BJ (cell line): ENCODE results near the gene ANKRD10. TPM values are rescaled to one million over a fixed set of nuclear protein-coding genes. Genes with fewer than 3 reads are reported as not detected.

Source experiments
- CTCF ChIA-PET: fragments of 350-600 bp; formaldehyde crosslinking; extraction: SDS; loops from one replicate; lab custom pipeline; 2021; ENCODE audit warnings: antibody characterized with exemption, inconsistent platforms; lab: Yijun Ruan, JAX
- POLR2A ChIA-PET: fragments of 300-600 bp; sonication (Branson Sonifier 250); formaldehyde crosslinking; extraction: SDS; loops from one replicate; lab custom pipeline; 2021; ENCODE audit warnings: antibody characterized with exemption; lab: Charles Lee
- DNase-seq: peaks from one replicate; pipeline ENCODE4 v3.0.0-alpha.2; 2011; ENCODE audit warnings: low read depth
- H3K27me3 ChIP-seq: 2 replicates; pipeline ENCODE4 v1.6.0; 2011; ENCODE audit warnings: low read length; ENCODE audit not compliant: control insufficient read depth, insufficient read depth
- H3K36me3 ChIP-seq: 2 replicates; pipeline ENCODE4 v1.5.1; 2011; ENCODE audit warnings: low read length; ENCODE audit not compliant: control insufficient read depth, insufficient read depth
- H3K4me3 ChIP-seq: 2 replicates; pipeline ENCODE4 v1.5.1; 2011; ENCODE audit warnings: low read depth, mild to moderate bottlenecking, control low read depth, low read length
- CTCF ChIP-seq: IDR thresholded peaks from 2 replicates; pipeline ENCODE4 v1.5.1; 2011; ENCODE audit warnings: low read depth, mild to moderate bottlenecking, control low read depth, inconsistent platforms, low read length, moderate library complexity; ENCODE audit not compliant: insufficient read depth
- polyA plus RNA-seq: library from polyadenylated mRNA; depleted of rRNA; stranded (reverse); fragments of >200 nt; gene quantifications from 2 replicates; pipeline ENCODE4 v1.2.3, GENCODE V29; 2011

The ANKRD10 gene
- polyA plus RNA-seq, 1 experiment, result 43.5 TPM

- POLR2A ChIA-PET, result no interaction called here
- H3K27me3 ChIP-seq, result no peaks in the 10 kb centered on the region
- H3K36me3 ChIP-seq, result no peaks in the 10 kb centered on the region
- TF ChIP-seq CTCF, result no peak
- H3K4me3 ChIP-seq, result no peak overlapping the region
- DNase-seq, result no peak
- CTCF ChIA-PET, result interaction anchor here (0.6 kb wide), 1 partner anchor 286 kb away, joined by 3 read pairs; no protein-coding TSS in a partner anchor
Measured at GRCh38 chr13:110879482-110879881, 35.4 kb downstream of the ANKRD10 start.

DNA sequence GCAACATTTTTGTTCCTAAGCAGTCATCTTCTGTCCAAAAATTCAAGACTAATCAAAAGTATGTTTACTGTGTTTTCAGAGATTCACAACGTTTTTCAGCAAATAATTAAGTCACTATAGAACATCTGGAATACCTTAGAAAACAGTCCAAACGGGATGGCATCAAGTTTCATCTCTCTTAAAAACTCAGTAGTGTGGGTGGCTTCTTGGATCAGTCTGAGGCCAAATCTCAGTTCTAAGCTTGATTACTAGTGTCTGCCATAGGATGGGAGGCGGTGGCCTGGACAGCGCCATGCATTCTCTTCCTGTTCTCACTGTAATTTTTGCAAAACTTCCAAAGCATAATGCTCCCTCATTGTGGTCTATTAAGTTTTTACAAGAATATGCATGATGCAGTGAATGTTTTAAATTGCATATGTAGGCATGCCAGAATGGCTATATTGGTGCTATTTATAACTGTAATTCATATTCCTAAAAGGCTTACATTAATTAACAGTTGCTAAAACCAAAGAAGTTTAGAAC lies 37.1 kb downstream of the ANKRD10 start:
- H3K4me3 ChIP-seq, result no peak overlapping the region
- CTCF ChIA-PET, result no interaction called here
- no peaks in the 10 kb centered on the region for H3K36me3 ChIP-seq
- no peaks in the 10 kb centered on the region for H3K27me3 ChIP-seq
- TF ChIP-seq CTCF, result no peak
- POLR2A ChIA-PET, result no interaction called here
- DNase-seq, result no peak

DNA sequence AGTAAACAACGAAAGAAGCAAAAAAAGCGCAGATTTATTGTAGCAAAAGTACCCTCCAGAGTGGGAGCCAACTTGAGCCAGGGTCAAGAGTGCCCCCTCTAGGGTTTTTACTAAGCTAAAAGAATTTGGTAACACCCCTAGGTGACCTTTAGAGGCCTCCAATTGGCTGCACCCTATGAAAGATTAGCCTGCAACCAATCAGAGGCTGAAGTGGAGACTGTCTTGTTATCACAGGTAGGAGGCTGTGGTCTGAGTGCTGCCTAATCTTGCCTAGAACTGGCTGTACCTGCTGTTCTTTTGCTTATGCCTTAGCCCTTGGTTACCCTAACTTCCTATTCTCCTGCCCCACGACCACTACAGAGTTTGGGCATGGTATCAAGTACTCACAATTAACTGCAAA lies 38.3 kb downstream of the ANKRD10 start:
- no peak for TF ChIP-seq CTCF
- POLR2A ChIA-PET, result no interaction called here

DNA sequence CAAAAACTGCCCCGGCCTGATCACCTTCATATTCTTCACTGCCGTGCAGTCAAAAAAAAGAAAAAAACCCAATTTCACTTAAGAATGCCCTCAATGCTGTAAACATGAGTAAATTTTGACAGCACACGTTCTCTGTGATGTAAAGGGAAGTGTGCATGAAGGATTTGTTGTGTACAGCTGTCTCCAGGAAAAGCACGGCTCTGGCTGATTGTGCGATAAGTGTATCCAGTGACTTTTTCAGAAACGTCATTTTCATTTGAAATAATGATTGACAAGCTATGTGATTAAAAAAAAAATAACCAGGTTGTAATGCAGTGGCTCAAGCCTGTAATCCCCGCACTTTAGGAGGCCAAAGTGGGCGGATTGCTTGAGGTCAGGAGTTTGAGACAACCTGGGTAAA lies 39.6 kb downstream of the ANKRD10 start:
- ChIA-PET POLR2A (interaction anchor here (0.6 kb wide), 1 partner anchor 92 kb away, joined by 4 read pairs; no protein-coding TSS in a partner anchor), CTCF (interaction anchor here (0.8 to 0.9 kb wide), 3 partner anchors 8 to 38 kb away, joined by 3 to 4 read pairs (median 4); no protein-coding TSS in a partner anchor)
- Histone ChIP-seq H3K27me3 (no peaks in the 10 kb centered on the region), H3K36me3 (no peaks in the 10 kb centered on the region), H3K4me3 (no peak overlapping the region)
- DNase-seq, result no peak
- no peak for TF ChIP-seq CTCF

More for the DNA sequence above, 38.3 kb downstream of the ANKRD10 start:
- no peaks in the 10 kb centered on the region for H3K27me3 ChIP-seq
- no peak overlapping the region for H3K4me3 ChIP-seq
- no peak for DNase-seq
- no peaks in the 10 kb centered on the region for H3K36me3 ChIP-seq
- CTCF ChIA-PET, result no interaction called here

GRCh38 chr13:110874508-110874960 lies 40.3 kb downstream of the ANKRD10 start:
- DNase-seq, result no peak
- H3K4me3 ChIP-seq, result peak overlapping the region; percentile 41
- no peak for TF ChIP-seq CTCF
- no peaks in the 10 kb centered on the region for H3K27me3 ChIP-seq
- ChIA-PET CTCF (interaction anchor here (0.8 to 0.9 kb wide), 2 partner anchors 11 to 39 kb away, joined by 4 read pairs; no protein-coding TSS in a partner anchor), POLR2A (no interaction called here)
- no peaks in the 10 kb centered on the region for H3K36me3 ChIP-seq
